GM10266 (cell line): Measurements from ENCODE around the gene CT47A1.
"Not testable (repeated sequence)": the region's sequence is repeated elsewhere in the genome, so short reads cannot be mapped to it uniquely, and the experiment has no call there.

Experiments
- DNase-seq: peaks from one replicate; pipeline ENCODE4 v3.0.0; 2012; ENCODE audit errors: extremely low spot score
- CTCF ChIP-seq: IDR thresholded peaks from 2 replicates; pipeline ENCODE4 v1.5.1; 2012; ENCODE audit warnings: mild to moderate bottlenecking, low read depth; ENCODE audit not compliant: control insufficient read depth, insufficient read depth; ENCODE audit errors: missing control alignments

The CT47A1 gene

GRCh38 chrX:120985660-120986059, at the start of gene CT47A1:
Gene CT47A1, minus strand, starts transcription at chrX:120985760. Its CDS starts 231 bp downstream, at chrX:120985529.
- not testable (repeated sequence) for DNase-seq

- no peak for TF ChIP-seq CTCF
Measured at GRCh38 chrX:121032531-121032930, 47.0 kb upstream of the CT47A1 start.

GRCh38 chrX:121030083-121030482, 44.5 kb upstream of the CT47A1 start:
- TF ChIP-seq CTCF = no peak
- DNase-seq = no peak

More at GRCh38 chrX:121032531-121032930, 47.0 kb upstream of the CT47A1 start:
- DNase-seq = no peak

GRCh38 chrX:121028419-121028818, 42.9 kb upstream of the CT47A1 start:
- TF ChIP-seq CTCF = no peak
- no peak for DNase-seq

- no peak for DNase-seq
- no peak for TF ChIP-seq CTCF
Measured at GRCh38 chrX:121014826-121015225, 29.3 kb upstream of the CT47A1 start.

- no peak for DNase-seq
- TF ChIP-seq CTCF = no peak
Measured at GRCh38 chrX:121013897-121014455, 28.4 kb upstream of the CT47A1 start.

- no peak for DNase-seq
- TF ChIP-seq CTCF = no peak
Measured at GRCh38 chrX:121011254-121011653, 25.7 kb upstream of the CT47A1 start.

- TF ChIP-seq CTCF = no peak
- DNase-seq = no peak
Measured at GRCh38 chrX:121010218-121010617, 24.7 kb upstream of the CT47A1 start.
